HEK293T (cell line): ENCODE measurements around the gene TMEM190.

Experiments
- CTCF ChIA-PET: fragments of 350-600 bp; formaldehyde crosslinking; extraction: SDS; loops from one replicate; lab custom pipeline; 2021; ENCODE audit warnings: antibody characterized with exemption, inconsistent platforms; lab: Yijun Ruan, JAX
- POLR2A ChIA-PET: fragments of 350-600 bp; formaldehyde crosslinking; extraction: SDS; loops from one replicate; lab custom pipeline; 2020; ENCODE audit warnings: antibody characterized with exemption, inconsistent platforms; lab: Yijun Ruan, JAX
- DNase-seq: peaks from one replicate; pipeline ENCODE4 v3.0.0; 2012; ENCODE audit warnings: mixed read lengths; ENCODE audit errors: extremely low spot score
- ARNT ChIP-seq: fragments of 450-650 bp; IDR thresholded peaks from 2 replicates; pipeline ENCODE4 v1.6.1; 2017; ENCODE audit warnings: mild to moderate bottlenecking
- BHLHE40 ChIP-seq: fragments of 450-650 bp; IDR thresholded peaks from 2 replicates; pipeline ENCODE4 v1.6.1; 2016; ENCODE audit warnings: mild to moderate bottlenecking, moderate library complexity, borderline replicate concordance
- CTBP1 ChIP-seq: fragments of 450-650 bp; IDR thresholded peaks from 2 replicates; pipeline ENCODE4 v1.6.1; 2016; ENCODE audit warnings: borderline replicate concordance
- ELF4 ChIP-seq: fragments of 450-650 bp; IDR thresholded peaks from 2 replicates; pipeline ENCODE4 v1.6.1; 2017; ENCODE audit warnings: antibody characterized with exemption
- FOXA1 ChIP-seq: fragments of 450-650 bp; IDR thresholded peaks from 2 replicates; pipeline ENCODE4 v1.6.1; 2016; ENCODE audit warnings: mild to moderate bottlenecking
- FOXK2 ChIP-seq: fragments of 450-650 bp; IDR thresholded peaks from 2 replicates; pipeline ENCODE4 v1.6.1; 2016; ENCODE audit warnings: mild to moderate bottlenecking
- FOXM1 ChIP-seq: fragments of 450-650 bp; IDR thresholded peaks from 2 replicates; pipeline ENCODE4 v1.6.1; 2017; ENCODE audit warnings: mild to moderate bottlenecking, borderline replicate concordance
- HDGF ChIP-seq: fragments of 450-650 bp; IDR thresholded peaks from 2 replicates; pipeline ENCODE4 v1.6.1; 2017; ENCODE audit warnings: antibody characterized with exemption, borderline replicate concordance
- L3MBTL2 ChIP-seq: fragments of 450-650 bp; conservative IDR thresholded peaks from 2 replicates; pipeline ENCODE4 v1.6.1; 2016; ENCODE audit warnings: mild to moderate bottlenecking
- LEF1 ChIP-seq: fragments of 450-650 bp; IDR thresholded peaks from 2 replicates; pipeline ENCODE4 v1.6.1; 2017; ENCODE audit warnings: mild to moderate bottlenecking, borderline replicate concordance
- NFRKB ChIP-seq: fragments of 450-650 bp; IDR thresholded peaks from 2 replicates; pipeline ENCODE4 v1.6.1; 2016; ENCODE audit warnings: mild to moderate bottlenecking, moderate library complexity
- PKNOX1 ChIP-seq: fragments of 450-650 bp; IDR thresholded peaks from 2 replicates; pipeline ENCODE4 v1.6.1; 2016
- SP1 ChIP-seq: fragments of 450-650 bp; IDR thresholded peaks from 2 replicates; pipeline ENCODE4 v1.6.1; 2017
- SUZ12 ChIP-seq: fragments of 450-650 bp; IDR thresholded peaks from 2 replicates; pipeline ENCODE4 v1.6.1; 2016; ENCODE audit warnings: mild to moderate bottlenecking
- TARDBP ChIP-seq: fragments of 450-650 bp; IDR thresholded peaks from 2 replicates; pipeline ENCODE4 v1.6.1; 2016
- ZNF384 ChIP-seq: fragments of 450-650 bp; IDR thresholded peaks from 2 replicates; pipeline ENCODE4 v1.6.1; 2016

The TMEM190 gene

DNA sequence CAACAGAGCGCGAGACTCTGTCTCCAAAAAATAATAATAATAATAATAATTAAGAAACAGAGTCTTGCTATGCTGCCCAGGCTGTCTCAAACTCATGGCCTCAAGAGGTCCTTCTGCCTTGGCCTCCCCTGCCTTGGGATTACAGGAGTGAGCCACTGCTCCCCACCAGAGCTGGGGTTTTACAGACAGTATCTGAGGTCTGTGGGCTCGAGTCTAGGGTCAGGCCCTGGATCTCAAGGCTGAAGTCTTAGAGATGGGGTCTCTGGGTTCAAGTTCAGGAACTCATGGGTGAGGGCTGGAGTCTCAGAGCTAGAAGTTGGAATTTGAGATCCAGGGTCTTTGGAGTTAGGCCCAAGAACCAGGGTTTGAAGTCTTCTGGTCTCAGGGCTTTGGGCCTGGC, 9.8 kb upstream of the TMEM190 start:
- CTCF ChIA-PET: no interaction called here
- DNase-seq: no peak
- POLR2A ChIA-PET: interaction anchor here (0.9 kb wide), 1 partner anchor 27 kb away, joined by 3 read pairs; the partner anchor contains the start of gene KMT5C
- TF ChIP-seq L3MBTL2 (no peak), ARNT (no peak), TARDBP (no peak), LEF1 (no peak), FOXM1 (no peak), ZNF384 (no peak), HDGF (no peak), SP1 (no peak), ELF4 (no peak), CTBP1 (no peak), FOXK2 (no peak), NFRKB (no peak), BHLHE40 (no peak), SUZ12 (no peak)

DNA sequence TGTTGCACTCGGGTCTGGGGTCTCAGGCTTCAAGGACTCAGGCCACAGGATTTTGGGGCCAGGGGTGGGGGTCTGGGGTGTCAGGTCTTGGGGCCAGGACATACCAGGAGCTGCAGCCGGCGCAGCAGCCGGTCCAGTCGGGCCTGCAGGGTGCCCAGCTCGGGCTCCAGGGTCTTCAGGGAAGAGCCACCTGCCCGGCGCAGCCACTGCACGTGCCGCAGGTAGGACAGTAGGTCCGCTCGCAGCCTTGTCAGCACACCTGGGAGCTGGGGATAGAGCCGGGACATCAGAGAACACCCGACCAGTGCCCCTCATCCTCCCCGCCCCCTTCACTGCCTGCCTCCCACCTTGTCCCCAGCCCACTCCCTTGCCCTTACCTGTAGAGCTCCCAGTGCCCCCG, 8.5 kb upstream of the TMEM190 start:
- POLR2A ChIA-PET: interaction anchor here (1.5 to 2.0 kb wide), 3 partner anchors 29 to 39 kb away, joined by 3 to 8 read pairs (median 7); partner anchors contain the start of gene UBE2S
- no peak for DNase-seq

GRCh38 chr19:55368701-55369563, 7.7 kb upstream of the TMEM190 start:
- TF ChIP-seq TARDBP: no peak
- TF ChIP-seq HDGF: no peak
- no peak for TF ChIP-seq LEF1
- TF ChIP-seq PKNOX1: no peak
- TF ChIP-seq NFRKB: no peak
- TF ChIP-seq ARNT: no peak
- no peak for TF ChIP-seq FOXA1
- TF ChIP-seq L3MBTL2: no peak
- TF ChIP-seq ZNF384: no peak
- no peak for TF ChIP-seq SP1
- no peak for TF ChIP-seq CTBP1
- no peak for TF ChIP-seq BHLHE40
- TF ChIP-seq ELF4: no peak
- TF ChIP-seq FOXM1: no peak
- no peak for TF ChIP-seq SUZ12
- TF ChIP-seq FOXK2: no peak
- CTCF ChIA-PET: no interaction called here
- POLR2A ChIA-PET: interaction anchor here (0.9 to 2.0 kb wide), 4 partner anchors 25 to 38 kb away, joined by 3 to 8 read pairs (median 6); partner anchors contain the start of gene UBE2S
- no peak for DNase-seq

More for the DNA sequence above, 8.5 kb upstream of the TMEM190 start:
- CTCF ChIA-PET: no interaction called here
- TF ChIP-seq ELF4 (no peak), NFRKB (no peak), FOXK2 (no peak), PKNOX1 (no peak)

DNA sequence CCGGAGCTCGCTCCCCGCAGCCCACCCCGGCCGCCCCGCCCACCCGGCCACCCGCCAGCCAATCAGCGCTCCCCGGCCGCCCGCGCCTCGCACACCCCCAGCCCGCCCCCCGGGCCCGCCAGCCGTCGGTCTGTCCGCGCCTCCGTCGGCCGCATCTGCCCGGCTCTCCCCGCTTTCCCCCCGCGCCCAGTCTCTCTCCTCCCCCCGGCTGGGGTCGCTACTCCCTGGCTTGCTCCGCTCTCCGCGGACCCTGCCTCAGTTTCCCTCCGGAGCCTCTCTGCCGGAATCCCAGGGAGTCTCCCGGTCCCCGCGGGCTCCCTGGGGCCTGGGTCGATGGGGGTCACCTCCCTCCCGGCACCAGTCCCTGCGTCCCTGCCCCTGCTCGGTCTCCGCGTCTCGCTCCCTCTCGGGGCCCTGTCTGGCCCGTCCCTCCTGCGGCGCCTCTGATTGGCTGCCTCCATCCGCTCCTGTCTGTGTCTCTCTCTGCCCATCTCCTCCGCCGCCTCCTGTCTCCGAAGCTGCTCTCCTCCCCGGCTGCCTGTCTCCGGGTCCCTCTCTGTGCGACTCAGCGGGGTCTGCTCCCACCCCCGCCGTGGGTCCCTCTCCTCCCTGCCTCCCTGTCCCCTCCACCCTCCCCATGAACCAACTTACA, 6.8 kb upstream of the TMEM190 start:
- POLR2A ChIA-PET: interaction anchor here (0.9 to 1.8 kb wide), 3 partner anchors 26 to 37 kb away, joined by 3 to 7 read pairs (median 5); partner anchors contain the start of gene UBE2S
- no peak for TF ChIP-seq NFRKB
- TF ChIP-seq BHLHE40: no peak
- no peak for TF ChIP-seq FOXK2
- no peak for TF ChIP-seq LEF1
- TF ChIP-seq ZNF384: no peak
- TF ChIP-seq FOXA1: no peak
- no peak for TF ChIP-seq CTBP1
- TF ChIP-seq ARNT: no peak
- TF ChIP-seq HDGF: no peak
- no peak for TF ChIP-seq SUZ12
- TF ChIP-seq TARDBP: no peak
- no peak for TF ChIP-seq L3MBTL2
- TF ChIP-seq PKNOX1: no peak
- TF ChIP-seq FOXM1: no peak
- TF ChIP-seq SP1: no peak
- no peak for TF ChIP-seq ELF4
- CTCF ChIA-PET: no interaction called here
- DNase-seq: peak; percentile 46

- ChIA-PET CTCF (no interaction called here), POLR2A (interaction anchor here (1.0 kb wide), 1 partner anchor 37 kb away, joined by 3 read pairs; no protein-coding TSS in a partner anchor)
- no peak for TF ChIP-seq FOXM1
- no peak for TF ChIP-seq FOXA1
- no peak for TF ChIP-seq ZNF384
- TF ChIP-seq PKNOX1: no peak
- TF ChIP-seq ELF4: no peak
- TF ChIP-seq LEF1: no peak
- TF ChIP-seq FOXK2: no peak
- no peak for DNase-seq
Observed at GRCh38 chr19:55370305-55370988, 6.2 kb upstream of the TMEM190 start, which contains the start of gene IL11. Gene IL11 (minus strand): TSS chr19:55370463. CDS start chr19:55370310, 153 bp downstream.
